ENCODE results near the gene SEC14L6.
"Not testable (repeated sequence)": the region's sequence is repeated elsewhere in the genome, so short reads cannot be mapped to it uniquely, and the experiment has no call there.

Gene SEC14L6

DNA sequence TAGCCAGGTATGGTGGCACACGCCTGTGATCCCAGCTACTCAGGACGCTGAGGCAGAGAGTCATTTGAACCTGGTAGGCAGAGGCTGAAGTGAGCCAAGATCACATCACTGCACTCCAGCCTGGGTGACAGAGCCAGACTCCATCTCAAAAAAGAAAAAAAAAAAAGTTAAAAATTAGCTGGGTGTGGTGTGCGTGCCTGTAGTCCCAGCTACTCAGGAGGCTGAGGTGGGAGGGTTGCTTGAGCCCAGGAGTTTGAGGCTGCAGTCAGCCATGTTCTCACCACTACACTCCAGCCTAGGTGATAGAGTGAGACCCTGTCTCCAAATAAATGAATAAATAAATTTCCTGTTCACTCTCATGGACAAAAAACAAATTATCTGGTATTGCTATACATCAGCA lies 5.0 kb downstream of the SEC14L6 start:
- DNase-seq (ENCODE audit: low read depth, low spot score); H3K27ac ChIP-seq: not testable (repeated sequence)

DNA sequence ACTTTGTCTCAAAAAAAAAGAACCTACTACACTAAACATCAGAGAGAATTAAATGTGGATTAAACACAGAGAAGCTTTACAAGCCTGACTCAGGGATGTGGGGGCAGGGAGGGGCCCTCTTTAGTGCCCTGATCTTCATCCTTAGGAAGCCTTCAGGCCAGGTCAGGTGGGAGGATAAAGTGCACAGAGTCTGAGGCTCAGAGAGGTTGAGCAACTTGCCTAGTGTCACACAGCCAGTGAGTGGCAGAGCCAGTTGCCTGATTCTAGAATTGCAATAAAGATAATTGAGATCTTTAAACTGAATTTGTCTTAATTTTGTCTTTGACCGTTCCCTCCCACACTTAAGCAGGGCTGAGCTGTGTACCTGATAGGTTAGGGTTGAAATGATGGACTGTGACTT lies 7.2 kb downstream of the SEC14L6 start:
- no peak overlapping the region for H3K27ac ChIP-seq
- DNase-seq (ENCODE audit: low read depth, low spot score), result no peak

DNA sequence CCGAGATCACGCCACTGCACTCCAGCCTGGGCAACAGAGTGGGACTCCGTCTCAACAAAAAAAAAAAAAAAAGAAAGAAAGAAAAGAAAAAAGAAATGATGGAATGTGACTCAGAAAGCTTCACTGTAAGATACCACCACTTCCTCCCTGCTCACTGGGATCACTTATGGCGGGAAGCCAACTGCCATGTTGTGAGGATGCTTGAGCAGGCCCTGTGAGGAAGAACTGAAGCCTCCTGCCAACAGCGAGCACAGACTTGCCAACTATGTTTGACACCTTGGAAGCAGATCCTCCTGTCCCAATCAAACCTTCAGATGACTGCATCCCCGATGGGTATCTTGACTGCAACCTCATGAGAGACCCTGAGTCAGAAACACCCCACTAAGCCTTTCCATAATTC lies 8.3 kb downstream of the SEC14L6 start:
- DNase-seq (ENCODE audit: low read depth, low spot score), result peak; percentile 34

DNA sequence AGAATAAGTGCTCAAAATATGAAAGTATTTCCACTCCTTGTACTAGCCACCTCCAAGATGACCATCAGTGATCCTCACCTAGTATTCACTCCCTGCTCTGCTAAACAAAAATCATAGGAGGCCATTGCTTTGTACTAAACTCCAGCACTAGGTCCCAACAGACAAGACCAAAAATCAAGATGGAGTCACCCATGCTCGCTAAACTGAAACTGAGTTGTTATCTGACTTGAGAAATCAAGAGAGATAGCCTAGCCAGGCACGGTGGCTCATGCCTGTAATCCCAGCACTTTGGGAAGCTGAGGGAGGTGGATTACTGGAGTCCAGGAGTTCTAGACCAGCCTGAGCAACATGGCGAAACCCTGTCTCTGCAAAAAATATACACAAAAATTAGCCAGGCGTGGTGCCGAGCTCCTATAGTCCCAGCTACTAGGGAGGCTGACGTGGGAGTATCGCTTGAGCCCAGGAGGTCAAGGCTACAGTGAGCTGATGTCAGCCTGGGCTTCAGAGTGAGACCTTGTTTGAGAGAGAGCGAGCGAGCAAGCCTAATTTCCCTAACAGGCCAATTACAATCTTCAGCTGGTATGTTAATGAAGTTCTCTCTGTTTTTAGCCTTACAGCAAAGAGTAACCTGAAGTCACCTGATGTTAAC lies 9.3 kb downstream of the SEC14L6 start:
- H3K27ac ChIP-seq, result no peak overlapping the region
- no peak for DNase-seq (ENCODE audit: low read depth, low spot score)

More for the DNA sequence above, 8.3 kb downstream of the SEC14L6 start:
- no peak overlapping the region for H3K27ac ChIP-seq

DNA sequence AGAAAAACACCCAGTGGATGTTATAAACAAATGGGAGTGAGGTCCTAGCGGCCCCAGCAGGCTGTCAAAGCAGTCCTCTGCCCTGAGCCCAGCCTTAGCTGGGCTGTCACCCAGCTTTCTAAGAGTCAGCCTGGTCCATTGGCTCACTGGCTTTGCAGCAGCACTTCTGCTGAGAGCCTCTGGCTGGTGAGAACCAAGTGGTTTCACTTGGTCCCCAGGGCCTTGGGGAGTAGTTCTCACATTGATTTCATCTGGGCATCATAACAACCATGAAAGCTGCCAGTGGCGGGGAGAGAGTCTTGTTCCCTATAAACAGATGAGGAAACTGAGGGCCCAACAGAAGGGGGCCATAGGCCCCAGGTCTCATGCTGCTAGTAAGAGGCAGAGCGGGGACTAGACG lies 11.4 kb downstream of the SEC14L6 start:
- DNase-seq (ENCODE audit: low read depth, low spot score), result no peak
- H3K27ac ChIP-seq, result no peak overlapping the region

DNA sequence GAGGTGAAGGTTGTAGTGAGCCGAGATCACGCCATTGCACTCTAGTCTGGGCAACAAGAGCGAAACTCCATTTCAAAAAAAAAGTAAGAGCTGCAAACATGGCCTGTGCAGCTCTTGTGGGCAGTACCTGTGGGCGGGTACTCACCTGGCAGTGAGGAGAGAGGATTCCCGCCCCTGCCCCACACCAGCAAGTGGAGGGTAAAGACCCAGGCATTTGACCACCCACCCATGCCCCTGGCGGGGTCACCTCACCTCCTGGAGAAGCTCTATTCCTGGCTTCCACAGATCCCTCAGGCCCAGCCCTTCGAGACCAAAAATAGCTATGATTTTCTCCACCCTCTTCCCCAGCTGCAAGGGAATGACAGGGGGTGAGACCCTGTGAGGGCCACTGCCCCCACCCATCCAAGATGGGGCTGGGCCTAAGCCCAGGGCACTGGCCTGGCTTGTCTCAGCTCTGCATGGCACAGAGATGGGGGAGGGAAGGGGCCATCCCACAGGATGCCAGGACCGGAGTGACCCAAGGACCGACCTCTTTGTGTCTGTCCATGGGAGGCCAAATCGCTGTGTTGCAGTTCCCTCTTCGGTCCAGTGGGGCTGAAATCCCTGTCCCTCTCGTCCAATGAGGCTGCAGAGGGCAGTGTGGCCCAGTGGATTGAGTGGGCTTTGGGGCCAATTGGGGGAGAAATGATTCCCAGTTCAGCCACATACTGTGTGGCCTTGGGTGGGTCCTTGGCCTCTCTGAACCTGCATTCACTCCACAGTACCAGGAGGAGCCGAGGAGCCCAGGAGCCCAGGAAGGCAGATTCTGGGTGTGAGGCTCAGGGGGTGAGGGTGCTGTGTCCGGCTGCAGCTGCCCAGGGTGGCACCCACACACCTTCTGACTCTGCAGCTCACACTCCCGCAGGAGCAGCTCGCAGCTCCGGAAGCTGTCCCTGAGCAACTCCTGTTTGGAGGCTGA lies 14.6 kb downstream of the SEC14L6 start:
- no peak for DNase-seq (ENCODE audit: low read depth, low spot score)
- H3K27ac ChIP-seq, result no peak overlapping the region

DNA sequence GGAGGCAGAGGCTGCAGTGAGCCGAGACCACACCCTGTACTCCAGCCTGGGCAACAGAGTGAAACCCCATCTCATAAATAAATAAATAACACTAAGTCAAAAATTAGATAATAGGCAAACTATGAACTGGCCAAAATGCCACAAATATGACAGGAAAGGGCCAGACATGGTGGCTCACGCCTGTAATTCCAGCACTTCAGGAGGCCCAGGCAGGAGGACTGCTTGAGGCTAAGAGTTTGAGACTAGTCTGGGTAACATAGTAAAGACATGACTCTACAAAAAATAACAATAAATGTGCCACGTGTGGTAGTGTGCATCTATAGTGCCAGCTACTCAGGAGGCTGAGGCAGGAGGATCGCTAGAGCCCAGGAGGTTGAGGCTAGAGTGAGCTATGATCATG lies 19.9 kb downstream of the SEC14L6 start:
- H3K27ac ChIP-seq, result no peak overlapping the region
- no peak for DNase-seq (ENCODE audit: low read depth, low spot score)

DNA sequence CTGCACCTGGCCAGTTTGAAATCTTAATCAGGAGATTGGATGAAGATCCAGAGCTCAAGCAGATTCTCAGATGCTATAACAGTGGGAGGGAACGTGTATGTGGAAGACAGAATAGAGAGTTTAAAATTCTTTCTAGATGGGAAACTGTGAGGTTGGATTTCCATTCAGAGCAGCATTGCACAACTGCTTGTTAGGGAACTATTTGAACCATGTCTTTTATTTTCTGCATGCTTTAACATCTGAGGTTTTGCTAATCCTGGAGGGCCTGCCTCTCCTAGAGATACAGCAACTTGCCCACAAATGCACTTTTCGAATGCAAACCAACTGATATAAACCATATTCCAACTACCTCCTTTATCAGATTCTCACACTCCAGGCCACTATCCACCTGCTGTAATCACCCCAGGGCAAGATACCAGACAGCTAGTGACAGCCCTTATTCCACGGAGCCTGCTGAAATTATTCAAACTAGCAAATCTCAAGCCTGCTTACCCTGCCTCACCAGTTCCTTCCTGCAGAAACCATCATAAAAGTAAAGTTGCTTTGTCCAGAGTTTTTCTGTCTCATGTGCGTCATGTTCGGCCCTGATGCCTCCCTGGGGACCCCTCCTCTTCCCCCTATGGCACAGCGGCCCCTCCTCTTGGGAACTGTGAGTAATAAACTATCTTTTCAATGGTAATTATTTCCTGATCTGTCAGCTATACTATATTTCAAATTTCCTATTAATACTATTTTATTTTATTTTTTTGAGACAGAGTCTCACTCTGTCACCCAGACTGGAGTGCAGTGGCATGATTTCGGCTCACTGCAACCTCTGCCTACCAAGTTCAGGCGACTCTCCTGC lies 22.7 kb downstream of the SEC14L6 start:
- no peak for DNase-seq (ENCODE audit: low read depth, low spot score)

DNA sequence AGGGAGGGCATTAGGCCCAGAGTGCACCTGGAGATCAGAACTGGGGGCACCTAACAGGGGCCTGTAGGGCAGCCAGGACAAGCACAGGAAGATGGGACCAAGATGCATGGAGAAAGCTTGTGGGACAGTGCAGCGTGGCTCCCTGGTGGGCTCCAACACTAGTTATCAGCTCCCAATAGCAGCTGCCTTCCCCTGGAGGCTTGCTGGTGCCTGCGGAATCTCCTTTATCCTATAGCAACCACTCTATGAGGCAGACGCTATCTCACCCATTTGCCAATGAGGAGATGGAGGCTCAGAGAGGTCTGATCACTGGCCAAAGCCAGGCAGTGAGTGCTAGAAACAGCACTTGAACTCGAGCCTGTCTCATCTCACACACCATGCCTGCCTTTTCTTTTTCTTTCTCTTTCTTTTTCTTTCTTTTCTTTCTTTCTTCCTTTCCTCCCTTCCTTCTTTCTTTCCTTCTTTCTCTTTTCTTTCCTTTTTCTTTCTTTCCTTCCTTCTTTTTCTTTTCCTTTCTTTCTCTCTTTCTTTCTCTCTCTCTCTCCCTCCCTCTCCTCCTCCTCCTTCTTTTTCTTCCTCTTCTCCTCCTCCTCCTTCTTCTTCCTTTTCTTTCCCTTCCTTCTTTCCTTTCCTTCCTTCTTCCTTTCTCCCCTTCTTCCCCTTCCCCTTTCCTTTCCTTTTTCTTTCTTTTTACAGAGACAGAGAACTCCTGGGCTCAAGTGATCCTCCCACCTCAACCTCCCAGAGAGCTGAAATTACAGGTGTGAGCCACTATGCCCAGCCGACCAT lies 25.0 kb downstream of the SEC14L6 start:
- no peak for DNase-seq (ENCODE audit: low read depth, low spot score)
- no peak overlapping the region for H3K27ac ChIP-seq

More for the DNA sequence above, 22.7 kb downstream of the SEC14L6 start:
- H3K27ac ChIP-seq, result no peak overlapping the region

DNA sequence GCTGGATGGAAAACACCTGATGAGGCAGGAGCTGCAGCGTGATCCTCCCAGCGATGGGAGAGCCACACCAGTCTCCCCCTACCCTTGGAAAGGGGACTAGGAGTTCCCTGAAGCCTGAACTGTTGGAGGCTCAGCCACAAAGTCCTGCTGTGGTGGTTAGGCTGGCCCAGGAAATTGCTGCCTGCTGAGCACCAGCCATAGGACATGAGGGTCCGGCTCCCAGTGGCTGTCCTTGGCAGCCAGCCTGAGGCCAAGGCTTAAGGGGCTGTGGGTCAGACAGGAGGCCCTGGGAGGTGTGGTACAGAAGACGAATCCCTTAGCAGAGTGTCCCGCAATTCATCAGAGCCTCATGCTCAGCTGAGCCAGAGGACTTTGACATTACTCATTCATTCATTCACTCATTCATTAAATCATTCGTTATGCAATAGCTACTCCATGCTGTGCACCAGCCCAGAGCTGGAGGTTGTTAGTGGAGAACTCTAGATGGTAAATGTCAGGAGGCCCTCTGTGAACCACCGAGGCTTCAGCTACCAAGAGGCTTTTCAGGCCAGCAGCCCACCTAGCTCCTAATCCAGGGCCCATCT lies 26.6 kb downstream of the SEC14L6 start:
- H3K27ac ChIP-seq, result no peak overlapping the region
- no peak for DNase-seq (ENCODE audit: low read depth, low spot score)

DNA sequence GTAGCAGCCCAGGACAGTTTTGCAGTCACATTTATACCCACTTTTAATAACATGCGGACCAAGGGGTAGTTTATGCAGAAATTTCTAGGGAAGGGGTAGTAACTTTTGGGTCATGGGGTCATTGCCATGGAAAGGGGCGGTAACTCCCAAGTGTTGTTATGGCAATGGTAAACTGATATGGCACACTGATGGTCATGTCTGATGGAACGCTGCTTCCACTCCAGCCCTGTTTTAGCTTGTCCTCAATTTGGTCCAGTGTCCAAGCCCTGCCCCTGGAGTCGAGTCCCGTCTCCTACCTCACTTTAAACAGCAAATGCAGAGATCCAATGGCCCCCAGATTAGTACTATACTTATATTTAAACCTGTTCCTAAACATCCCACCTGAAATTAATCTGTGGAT lies 29.8 kb downstream of the SEC14L6 start:
- H3K27ac ChIP-seq, result no peak overlapping the region

DNA sequence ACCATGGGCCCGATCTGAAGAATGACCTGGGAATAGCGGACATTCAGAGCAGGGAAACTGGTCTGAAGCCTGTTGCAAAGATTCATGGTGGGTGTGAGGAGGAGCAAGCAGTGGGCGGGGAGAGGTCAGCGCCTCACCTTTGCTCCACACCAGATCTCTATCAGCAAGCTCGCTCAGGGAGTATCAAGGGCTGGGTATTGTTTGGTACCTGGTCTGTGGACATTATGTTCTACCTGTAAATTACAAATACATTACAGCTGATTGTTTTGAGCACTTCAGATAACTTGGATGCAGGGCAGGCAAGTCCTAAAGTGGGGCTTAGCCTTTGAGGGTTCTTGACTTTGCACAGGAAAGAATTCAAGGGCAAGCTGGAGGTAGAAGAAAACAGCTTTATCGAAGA lies 30.3 kb downstream of the SEC14L6 start:
- no peak for DNase-seq (ENCODE audit: low read depth, low spot score)
- H3K27ac ChIP-seq, result no peak overlapping the region

More for the DNA sequence above, 29.8 kb downstream of the SEC14L6 start:
- DNase-seq (ENCODE audit: low read depth, low spot score), result no peak

DNA sequence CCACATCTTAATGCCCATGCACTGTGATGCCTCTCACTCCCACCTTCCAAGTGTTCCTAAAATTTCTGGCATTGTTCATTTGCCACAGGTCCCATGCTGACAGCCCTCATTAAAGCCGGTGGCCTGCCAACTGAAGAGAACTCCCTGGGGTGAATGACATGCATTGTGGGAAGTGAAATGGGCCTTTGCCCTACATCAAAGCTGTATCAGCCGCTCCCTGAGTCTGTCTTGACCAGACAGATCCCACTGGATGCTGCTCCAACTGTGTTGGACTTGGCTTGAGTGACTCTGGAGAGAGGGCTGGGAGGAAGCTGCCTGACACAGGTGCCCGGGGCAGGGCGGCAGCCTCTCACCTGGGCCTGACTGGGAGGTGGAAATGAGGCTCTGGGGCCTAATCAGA lies 32.3 kb downstream of the SEC14L6 start:
- no peak for DNase-seq (ENCODE audit: low read depth, low spot score)

DNA sequence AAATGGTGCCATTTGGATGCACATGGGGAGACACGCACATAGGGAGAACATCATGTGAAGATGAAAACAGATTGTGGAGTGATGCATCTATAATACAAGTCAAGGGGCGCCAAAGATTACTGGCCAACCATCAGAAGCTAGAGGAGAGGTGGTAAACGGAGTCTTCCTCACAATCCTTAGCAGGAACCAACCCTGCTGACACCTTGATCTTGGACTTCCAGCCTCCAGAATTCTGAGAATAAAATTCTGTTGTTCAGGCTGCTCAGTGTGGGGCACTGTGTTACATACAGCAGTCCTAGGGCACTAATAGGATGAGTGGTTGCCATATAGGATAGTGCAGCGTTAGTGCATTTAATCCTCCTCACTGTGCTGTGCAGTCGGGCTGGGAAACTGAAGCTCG lies 33.1 kb downstream of the SEC14L6 start:
- no peak for DNase-seq (ENCODE audit: low read depth, low spot score)
- no peak overlapping the region for H3K27ac ChIP-seq

More for the DNA sequence above, 32.3 kb downstream of the SEC14L6 start:
- no peak overlapping the region for H3K27ac ChIP-seq

DNA sequence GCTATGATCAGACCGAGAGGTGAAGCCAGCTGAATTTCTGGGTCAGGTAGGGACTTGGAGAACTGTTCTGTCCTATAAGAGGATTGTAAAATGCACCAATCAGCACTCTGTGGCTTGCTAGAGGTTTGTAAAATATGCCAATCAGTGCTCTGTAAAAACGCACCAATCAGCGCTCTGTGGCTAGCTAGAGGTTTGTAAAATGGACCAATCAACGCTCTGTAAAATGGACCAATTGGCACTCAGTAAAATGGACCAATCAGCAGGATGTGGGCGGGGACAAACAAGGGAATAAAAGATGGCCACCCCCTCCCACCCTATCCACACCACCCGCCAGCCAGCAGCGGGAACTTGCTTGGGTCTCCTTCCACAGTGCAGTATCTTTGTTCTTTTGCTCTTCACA lies 34.6 kb downstream of the SEC14L6 start:
- no peak for DNase-seq (ENCODE audit: low read depth, low spot score)
- H3K27ac ChIP-seq, result no peak overlapping the region

DNA sequence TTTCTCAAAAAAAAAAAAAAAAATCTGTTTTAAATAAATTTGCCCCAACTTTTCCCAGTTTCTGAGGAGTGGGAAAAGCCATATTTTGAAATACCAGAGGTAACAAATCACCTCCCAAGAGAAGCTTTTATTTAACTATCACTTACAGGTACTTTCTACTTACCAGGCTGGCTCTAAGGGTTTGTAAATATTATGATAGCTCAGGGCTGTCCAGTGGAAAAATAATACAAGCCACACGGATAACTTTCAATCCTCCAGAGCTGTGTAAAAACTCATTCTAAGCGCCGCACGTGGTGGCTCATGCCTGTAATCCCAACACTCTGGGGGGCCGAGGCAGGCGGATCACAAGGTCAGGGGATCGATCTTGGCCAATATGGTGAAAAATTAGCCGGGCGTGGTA lies 35.4 kb downstream of the SEC14L6 start:
- DNase-seq (ENCODE audit: low read depth, low spot score), result no peak
- H3K27ac ChIP-seq, result no peak overlapping the region

DNA sequence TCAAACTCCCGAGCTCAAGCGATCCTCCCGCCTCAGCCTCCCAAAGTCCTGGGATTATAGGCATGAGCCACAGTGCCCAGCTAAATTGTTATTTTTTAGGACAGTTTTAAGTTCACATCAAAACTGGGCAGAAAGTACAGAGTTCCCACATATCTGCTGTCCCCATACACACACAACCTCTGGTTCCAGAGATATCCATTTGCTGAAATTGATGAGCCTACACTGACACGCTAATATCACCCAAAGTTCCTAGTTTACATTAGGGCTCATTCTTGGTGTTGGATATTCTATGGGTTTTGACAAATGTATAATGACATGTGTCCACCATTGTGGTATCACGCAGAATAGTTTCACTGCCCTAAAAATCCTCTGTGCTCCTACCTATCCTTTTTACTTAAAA lies 38.3 kb downstream of the SEC14L6 start:
- no peak for DNase-seq (ENCODE audit: low read depth, low spot score)

DNA sequence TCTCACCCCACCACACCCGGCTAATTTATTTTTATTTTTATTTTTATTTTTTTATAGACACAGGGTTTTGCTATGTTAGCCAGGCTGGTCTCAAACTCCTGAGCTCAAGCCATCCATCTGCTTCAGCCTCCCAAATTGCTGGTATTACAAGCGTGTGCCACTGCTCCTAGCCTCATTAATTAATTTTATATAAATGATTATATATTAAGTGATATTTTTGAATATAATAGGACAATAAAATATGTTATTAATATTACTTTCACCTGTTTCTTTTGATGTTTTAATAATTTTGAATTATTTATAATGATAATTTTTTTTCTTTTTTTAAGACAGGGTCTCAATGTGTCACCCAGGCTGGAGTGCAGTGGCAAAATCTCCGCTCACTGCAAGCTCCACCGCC lies 38.9 kb downstream of the SEC14L6 start:
- DNase-seq (ENCODE audit: low read depth, low spot score), result no peak
- no peak overlapping the region for H3K27ac ChIP-seq

More for the DNA sequence above, 38.3 kb downstream of the SEC14L6 start:
- no peak overlapping the region for H3K27ac ChIP-seq

DNA sequence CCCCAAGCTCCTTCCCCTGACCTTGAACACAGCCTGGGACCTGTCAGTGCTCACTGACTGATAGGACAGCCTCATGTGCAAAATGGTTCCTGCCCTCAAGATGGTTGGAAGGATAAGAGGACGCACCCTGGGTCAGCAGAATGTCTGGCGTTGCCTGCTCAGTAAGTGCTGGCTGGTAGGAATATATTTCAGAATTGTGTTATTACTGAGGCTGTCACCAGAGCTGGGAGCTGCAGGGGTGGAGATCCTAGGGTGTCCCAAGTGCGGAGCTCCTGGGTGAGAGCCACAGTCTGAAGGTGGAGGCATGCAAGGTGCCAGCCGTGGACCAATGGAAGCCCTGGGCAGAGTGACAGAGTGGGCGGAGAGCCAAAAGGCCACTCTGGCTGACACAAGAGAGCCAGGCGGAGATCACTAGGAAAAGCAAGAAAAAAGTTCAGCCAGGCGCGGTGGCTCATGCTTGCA lies 40.0 kb downstream of the SEC14L6 start:
- no peak for DNase-seq (ENCODE audit: low read depth, low spot score)
- no peak overlapping the region for H3K27ac ChIP-seq
